GM21619 (cell line): Measurements from ENCODE around the gene HAUS8.
"Not testable (repeated sequence)": the region's sequence is repeated elsewhere in the genome, so short reads cannot be mapped to it uniquely, and the experiment has no call there.

ENCODE experiments used
- ATAC-seq: cut with Tn5 transposase; IDR thresholded peaks from one replicate; pipeline ENCODE4 v1.9.1; 2021; ENCODE audit not compliant: unreplicated experiment

HAUS8 gene, protein sequence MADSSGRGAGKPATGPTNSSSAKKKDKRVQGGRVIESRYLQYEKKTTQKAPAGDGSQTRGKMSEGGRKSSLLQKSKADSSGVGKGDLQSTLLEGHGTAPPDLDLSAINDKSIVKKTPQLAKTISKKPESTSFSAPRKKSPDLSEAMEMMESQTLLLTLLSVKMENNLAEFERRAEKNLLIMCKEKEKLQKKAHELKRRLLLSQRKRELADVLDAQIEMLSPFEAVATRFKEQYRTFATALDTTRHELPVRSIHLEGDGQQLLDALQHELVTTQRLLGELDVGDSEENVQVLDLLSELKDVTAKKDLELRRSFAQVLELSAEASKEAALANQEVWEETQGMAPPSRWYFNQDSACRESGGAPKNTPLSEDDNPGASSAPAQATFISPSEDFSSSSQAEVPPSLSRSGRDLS

GRCh38 chr19:17075035-17075863 is at the start of gene HAUS8, which contains the start of gene MYO9B:
HAUS8 (minus strand) TSS chr19:17075452; CDS start chr19:17075422, 30 bp downstream.
MYO9B (plus strand) TSS chr19:17075777; CDS start chr19:17101718, 25,941 bp downstream.
- ATAC-seq, result peak; percentile 62

DNA sequence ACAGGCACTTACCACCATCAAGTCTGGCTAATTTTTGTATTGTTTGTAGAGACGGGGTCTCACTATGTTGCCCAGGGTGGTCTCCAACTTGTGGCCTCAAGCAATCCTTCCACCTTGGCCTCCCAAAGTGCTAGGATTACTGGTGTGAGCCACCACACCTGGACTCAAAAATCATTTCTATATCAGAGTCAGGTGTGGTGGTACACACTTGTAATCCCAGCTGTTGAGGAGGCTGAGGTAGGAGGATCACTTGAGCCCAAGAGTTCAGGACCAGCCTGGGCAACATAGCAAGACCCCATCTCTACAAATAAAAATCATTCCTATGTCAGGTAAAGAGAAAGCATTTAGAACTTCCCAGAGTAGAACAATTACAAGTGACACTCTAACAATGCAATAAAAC is 48.8 kb upstream of the HAUS8 start:
- no peak for ATAC-seq

GRCh38 chr19:17123041-17123440 is 47.8 kb upstream of the HAUS8 start:
- ATAC-seq, result no peak

GRCh38 chr19:17121736-17122293 is 46.6 kb upstream of the HAUS8 start:
- ATAC-seq, result no peak

GRCh38 chr19:17118957-17119356 is 43.7 kb upstream of the HAUS8 start:
- no peak for ATAC-seq

DNA sequence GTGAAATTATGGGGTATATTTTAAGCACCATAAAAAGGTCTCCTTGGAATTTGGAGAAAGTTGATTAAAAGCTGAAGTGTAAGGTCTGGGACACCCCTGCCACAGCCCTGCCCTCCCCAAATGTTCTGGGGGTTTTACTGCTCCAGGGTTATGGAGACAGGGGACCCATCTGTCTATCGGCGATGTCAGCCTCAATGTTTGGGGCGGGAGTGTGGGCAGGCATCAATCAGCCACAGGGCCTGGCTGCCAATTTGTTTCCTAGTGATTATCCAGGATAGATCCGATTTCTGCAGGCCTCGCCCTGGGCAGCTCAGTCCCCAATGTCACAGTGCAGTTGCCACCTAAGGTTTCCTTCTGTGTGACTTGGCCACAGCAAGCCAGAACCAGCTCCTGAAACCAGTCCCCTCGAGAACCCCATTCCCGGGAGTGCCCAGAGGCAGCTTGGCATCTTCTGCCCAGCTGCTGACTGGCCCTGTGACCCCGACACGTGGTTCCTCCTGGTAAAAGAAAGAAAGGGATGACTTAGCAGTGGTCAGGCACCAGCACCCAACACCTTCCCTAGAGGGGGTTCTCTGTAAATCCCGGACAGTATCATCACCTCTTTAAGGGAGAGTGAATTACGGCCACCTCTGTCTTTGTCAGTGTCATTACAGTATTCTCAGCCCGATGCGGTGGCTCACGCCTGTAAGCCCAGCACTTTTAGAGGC is 41.9 kb upstream of the HAUS8 start:
- ATAC-seq, result no peak

DNA sequence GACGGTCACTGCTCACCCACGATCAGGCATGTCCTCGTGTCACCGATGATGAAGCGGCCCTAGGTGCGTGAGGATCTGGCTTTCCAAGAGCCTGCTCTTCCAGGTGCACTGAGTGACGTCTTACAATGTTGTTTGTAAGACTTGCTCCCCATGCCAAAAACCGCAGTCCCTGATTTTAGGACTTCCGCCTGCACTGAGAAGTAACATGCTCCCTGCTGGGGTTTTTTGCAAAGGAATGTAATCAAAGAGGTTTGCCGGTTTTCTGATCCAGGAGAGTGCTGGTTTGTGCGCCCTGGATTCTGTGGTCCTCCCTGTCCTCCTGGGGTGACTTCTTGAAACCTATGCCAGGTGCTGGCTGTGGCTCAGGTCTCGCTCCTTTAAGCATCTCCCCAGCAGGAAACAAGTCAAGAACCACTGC is 39.2 kb upstream of the HAUS8 start:
- no peak for ATAC-seq

GRCh38 chr19:17113127-17113785 is 38.0 kb upstream of the HAUS8 start:
- no peak for ATAC-seq

DNA sequence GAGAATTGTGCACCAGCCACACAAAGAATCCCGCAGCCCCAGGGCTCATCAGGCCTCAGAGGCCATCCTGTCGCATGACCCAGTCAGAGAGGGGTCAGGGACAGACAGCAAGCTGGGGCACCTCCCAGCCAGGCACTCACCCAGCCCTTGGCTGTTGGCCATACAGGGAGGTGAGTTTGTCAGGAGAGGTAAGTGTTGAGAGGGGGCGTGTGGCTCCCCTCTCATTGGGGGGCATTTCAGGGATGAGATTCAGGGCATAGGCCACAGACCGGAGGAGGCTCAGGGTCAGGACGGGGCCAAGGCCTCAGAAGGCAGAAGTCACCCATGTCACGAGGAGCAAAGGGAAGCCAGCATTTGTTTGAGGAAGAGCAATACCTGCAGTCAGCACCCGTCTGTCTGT is 37.4 kb upstream of the HAUS8 start:
- ATAC-seq, result no peak

- no peak for ATAC-seq
Measured at GRCh38 chr19:17112271-17112670, 37.0 kb upstream of the HAUS8 start.

DNA sequence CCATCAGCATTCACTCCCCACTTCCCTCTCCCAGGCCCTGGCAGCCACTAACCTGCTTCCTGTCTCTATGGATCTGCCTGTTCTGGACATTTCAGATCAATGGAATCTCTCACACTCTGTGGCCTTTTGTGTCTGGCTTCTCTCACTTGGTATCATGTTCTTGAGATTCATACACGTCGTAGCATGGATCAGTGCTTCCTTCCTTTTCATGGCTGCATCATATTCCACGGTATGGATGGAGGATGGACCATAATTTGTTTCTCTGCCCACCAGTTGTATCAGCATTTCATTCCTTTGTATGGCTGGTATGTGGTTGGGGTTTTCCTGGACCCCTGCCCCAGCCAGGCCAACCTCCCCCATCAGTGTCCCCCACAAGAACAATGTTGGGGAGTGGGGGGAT is 36.5 kb upstream of the HAUS8 start:
- ATAC-seq, result no peak

GRCh38 chr19:17110599-17110966 is 35.3 kb upstream of the HAUS8 start:
- no peak for ATAC-seq

- ATAC-seq, result peak; percentile 53
Measured at GRCh38 chr19:17109962-17110598, 34.8 kb upstream of the HAUS8 start.

- ATAC-seq, result no peak
Measured at GRCh38 chr19:17109300-17109699, 34.0 kb upstream of the HAUS8 start.

GRCh38 chr19:17108453-17108784 is 33.2 kb upstream of the HAUS8 start:
- no peak for ATAC-seq

- ATAC-seq, result no peak
Measured at GRCh38 chr19:17107546-17108452, 32.5 kb upstream of the HAUS8 start.

DNA sequence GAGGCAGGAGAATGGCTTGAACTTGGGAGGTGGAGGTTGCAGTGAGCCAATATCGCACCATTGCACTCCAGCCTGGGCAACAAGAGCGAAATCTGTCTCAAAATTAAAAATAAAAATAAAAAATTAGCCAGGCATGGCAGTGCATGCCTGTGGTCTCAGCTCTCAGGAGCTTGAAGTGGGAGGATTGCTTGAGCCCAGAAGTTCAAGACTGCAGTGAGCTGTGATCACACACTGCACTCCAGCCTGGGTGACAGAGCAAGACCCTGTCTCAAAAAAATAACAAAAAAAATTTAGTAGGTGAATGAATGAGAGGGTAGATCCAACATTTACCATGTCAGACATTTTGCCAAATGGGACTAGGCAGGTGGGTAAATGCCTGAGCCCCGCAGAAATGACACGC is 31.7 kb upstream of the HAUS8 start:
- not testable (repeated sequence) for ATAC-seq

DNA sequence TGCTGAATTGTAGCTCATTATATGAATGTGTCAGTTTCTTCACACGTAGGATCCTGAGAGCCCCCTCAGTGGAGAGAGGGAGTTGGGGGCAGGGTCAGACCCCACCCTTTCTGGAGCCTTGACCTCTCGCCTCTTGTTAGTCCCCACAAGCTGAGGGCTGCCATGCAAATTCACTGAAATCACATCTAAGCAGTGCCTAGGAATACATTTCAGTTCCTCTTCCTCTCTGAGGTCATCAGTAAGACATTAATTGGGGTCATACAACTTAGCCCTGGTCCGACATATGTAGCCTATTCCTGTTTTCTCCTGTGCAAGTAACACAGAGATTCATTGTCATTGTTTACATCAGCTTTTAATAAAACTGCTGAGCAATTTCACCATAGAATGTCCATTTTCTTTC is 30.3 kb upstream of the HAUS8 start:
- no peak for ATAC-seq

- ATAC-seq, result no peak
Measured at GRCh38 chr19:17104679-17105078, 29.4 kb upstream of the HAUS8 start.
